CD14-positive monocyte (primary cell): ENCODE results near the gene XIRP2. TPM values are rescaled to one million over a fixed set of nuclear protein-coding genes. Genes with fewer than 3 reads are reported as not detected.

ENCODE experiments used
- DNase-seq, 3 donors: peaks; one replicate each; pipeline ENCODE4 v3.0.0-alpha.2; 2011 to 2022
- H2AFZ ChIP-seq: 2 replicates; pipeline ENCODE4 v1.6.0; 2012; ENCODE audit warnings: mild to moderate bottlenecking, low read depth, low read length, inconsistent platforms; ENCODE audit not compliant: insufficient read depth, poor library complexity, severe bottlenecking
- H3K27ac ChIP-seq, 2 donors: 1 replicate in 1 of 2; 2 replicates in 1 of 2; pipeline ENCODE4 v1.5.1; 2012 to 2013; ENCODE audit warnings: low read length in 2 of 2, control low read depth in 1 of 2, inconsistent platforms in 1 of 2, low read depth in 1 of 2, mild to moderate bottlenecking in 1 of 2
- H3K27me3 ChIP-seq, 2 donors: one replicate each; pipeline versions ENCODE4 v1.6.0 to v1.6.1; 2011 to 2013; ENCODE audit warnings: low read length in 2 of 2; ENCODE audit not compliant: control insufficient read depth in 2 of 2, insufficient read depth in 2 of 2
- H3K36me3 ChIP-seq, 2 donors: replicated peaks in 1 of 2; 1 replicate in 1 of 2; 2 replicates in 1 of 2; pipeline versions ENCODE4 v1.5.1 to v1.6.1; 2012 to 2013; ENCODE audit warnings: low read length in 2 of 2, control low read depth in 1 of 2, inconsistent platforms in 1 of 2, mild to moderate bottlenecking in 1 of 2; ENCODE audit not compliant: insufficient read depth in 2 of 2, control insufficient read depth in 1 of 2
- H3K4me1 ChIP-seq, 2 donors: 1 replicate in 1 of 2; 2 replicates in 1 of 2; pipeline versions ENCODE4 v1.5.1 to v1.6.1; 2012 to 2013; ENCODE audit warnings: low read length in 2 of 2, control low read depth in 1 of 2, inconsistent platforms in 1 of 2, mild to moderate bottlenecking in 1 of 2, moderate library complexity in 1 of 2; ENCODE audit not compliant: insufficient read depth in 2 of 2, control insufficient read depth in 1 of 2
- H3K4me2 ChIP-seq: replicated peaks from 2 replicates; pipeline ENCODE3; 2012; ENCODE audit warnings: low read length, moderate library complexity, mild to moderate bottlenecking; ENCODE audit not compliant: poor library complexity, severe bottlenecking; ENCODE audit errors: extremely low read depth
- H3K4me3 ChIP-seq, 3 experiments: fragments of 200-600 bp in 1 of 3; sonication (generic) in 1 of 3; replicated peaks in 1 of 3; 1 replicate in 2 of 3; 2 replicates in 1 of 3; pipeline ENCODE4 v1.5.1; 2011 to 2013; ENCODE audit warnings: low read length in 3 of 3, mild to moderate bottlenecking in 3 of 3, control low read depth in 2 of 3, low read depth in 2 of 3, inconsistent platforms in 1 of 3, moderate library complexity in 1 of 3
- H3K79me2 ChIP-seq: 2 replicates; pipeline ENCODE4 v1.6.0; 2012; ENCODE audit warnings: mild to moderate bottlenecking, control low read depth, inconsistent platforms, low read length, moderate library complexity; ENCODE audit not compliant: insufficient read depth
- H3K9ac ChIP-seq: 2 replicates; pipeline ENCODE4 v1.6.0; 2017; ENCODE audit warnings: low read length, mild to moderate bottlenecking; ENCODE audit not compliant: insufficient read depth, poor library complexity, severe bottlenecking
- H3K9me3 ChIP-seq, 2 donors: replicated peaks in 1 of 2; 1 replicate in 1 of 2; 2 replicates in 1 of 2; pipeline versions ENCODE4 v1.5.1 to v1.6.1; 2012 to 2013; ENCODE audit warnings: low read length in 2 of 2, control low read depth in 1 of 2; ENCODE audit not compliant: control insufficient read depth in 1 of 2, insufficient read depth in 1 of 2
- H4K20me1 ChIP-seq: 2 replicates; pipeline ENCODE4 v1.6.0; 2012; ENCODE audit warnings: mild to moderate bottlenecking, low read length, control low read depth, moderate library complexity; ENCODE audit not compliant: insufficient read depth
- H3K27ac Mint-ChIP-seq, 7 donors: one replicate each; pipeline ENCODE4 v1.8.0; 2020; ENCODE audit warnings: mild to moderate bottlenecking in 7 of 7, mixed read lengths in 7 of 7, moderate library complexity in 6 of 7, inconsistent platforms in 2 of 7
- H3K27me3 Mint-ChIP-seq, 3 donors: one replicate each; pipeline ENCODE4 v1.8.0; 2021 to 2022; ENCODE audit warnings: low read depth in 3 of 3, mild to moderate bottlenecking in 3 of 3, mixed read lengths in 3 of 3, moderate library complexity in 3 of 3, inconsistent platforms in 1 of 3
- H3K36me3 Mint-ChIP-seq, 2 donors: one replicate each; pipeline ENCODE4 v1.8.0; 2020; ENCODE audit warnings: mixed read lengths in 2 of 2, inconsistent platforms in 1 of 2, mild to moderate bottlenecking in 1 of 2
- H3K4me1 Mint-ChIP-seq: one replicate; pipeline ENCODE4 v1.8.0; 2020; ENCODE audit warnings: mild to moderate bottlenecking, mixed read lengths
- H3K4me3 Mint-ChIP-seq, 2 donors: one replicate each; pipeline ENCODE4 v1.8.0; 2020; ENCODE audit warnings: mild to moderate bottlenecking in 2 of 2, mixed read lengths in 2 of 2, moderate library complexity in 1 of 2
- H3K9me3 Mint-ChIP-seq, 7 donors: one replicate each; pipeline ENCODE4 v1.8.0; 2020 to 2022; ENCODE audit warnings: mixed read lengths in 7 of 7, mild to moderate bottlenecking in 6 of 7, moderate library complexity in 6 of 7, inconsistent platforms in 2 of 7
- WGBS: methylation state at CpG from one replicate; pipeline ENCODE4 v1.1.5; 2013; ENCODE audit warnings: missing lambda C conversion rate; ENCODE audit not compliant: insufficient coverage; 5-methylcytosine and 5-hydroxymethylcytosine counted together
- intact Hi-C, 2 donors: fragments of 100-400 bp; cut with micrococcal nuclease; formaldehyde crosslinking; loops; one replicate each; pipeline versions ENCODE4 v1.15.0 to v1.15.1; 2023
- polyA plus RNA-seq, 3 donors: library from polyadenylated mRNA; depleted of rRNA in 1 of 3; unstranded in 2 of 3; stranded (reverse) in 1 of 3; fragments of 300-500 nt in 2 of 3; fragments of >200 nt in 1 of 3; fragmentation: Illumina TruSeq in 2 of 3; gene quantifications; 1 replicate in 2 of 3; 2 replicates in 1 of 3; pipeline ENCODE4 v1.2.3, GENCODE V29; 2012 to 2021
- TF ChIP-seq, protein P1 (sequence below): fragments of 200-600 bp; IDR thresholded peaks from one replicate; pipeline ENCODE4 v1.8.0; 2022; ENCODE audit warnings: antibody characterized with exemption, mild to moderate bottlenecking

Gene XIRP2
- polyA plus RNA-seq, 3 donors, result not detected

DNA sequence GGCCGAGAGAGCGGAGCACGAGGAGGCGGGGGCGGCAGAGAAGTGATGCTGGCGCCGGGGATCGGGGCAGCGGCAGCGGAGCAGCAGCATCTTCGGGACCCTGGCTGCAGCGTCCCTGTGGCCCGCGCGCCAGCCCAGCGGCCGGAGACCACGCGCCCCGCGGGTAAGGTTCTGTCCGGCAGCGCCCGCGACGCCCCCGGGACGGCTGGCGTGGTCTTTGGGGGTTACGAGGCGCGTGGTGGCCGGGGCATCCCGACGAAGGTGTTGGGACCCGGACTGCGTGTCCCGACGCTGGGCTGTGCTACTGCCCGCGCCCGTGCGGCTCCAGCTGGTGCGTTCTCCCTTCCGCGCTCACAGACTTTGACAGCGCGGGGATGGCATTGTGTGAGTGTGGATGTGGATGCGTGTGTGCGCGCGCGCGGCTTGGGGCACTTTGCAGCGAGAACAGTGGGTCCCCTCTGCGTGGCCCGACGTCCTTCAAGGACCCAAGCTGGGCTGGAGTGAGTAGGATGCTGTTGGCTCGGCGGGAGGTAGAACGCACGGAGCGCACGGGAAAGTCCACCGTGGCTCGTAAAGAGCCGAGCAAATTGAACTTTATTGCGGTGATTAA, 405.0 kb downstream of the XIRP2 start:
- H3K27ac ChIP-seq, result no peak overlapping the region
- peaks cover 4 to 5% of the 10 kb centered on the region in 2 donors for H3K36me3 Mint-ChIP-seq
- H3K4me1 ChIP-seq, result peaks cover 21 to 25% of the 10 kb centered on the region in 2 donors
- peak overlapping the region; percentile 91 for H2AFZ ChIP-seq
- peaks cover 43 to 69% (median 51%) of the 10 kb centered on the region in 3 donors for H3K27me3 Mint-ChIP-seq
- peak overlapping the region; percentile 84 for H3K4me2 ChIP-seq
- no peaks in the 10 kb centered on the region for H3K36me3 ChIP-seq
- H3K27me3 ChIP-seq, result peaks cover 40 to 87% of the 10 kb centered on the region in 2 donors
- TF ChIP-seq, protein P1, sequence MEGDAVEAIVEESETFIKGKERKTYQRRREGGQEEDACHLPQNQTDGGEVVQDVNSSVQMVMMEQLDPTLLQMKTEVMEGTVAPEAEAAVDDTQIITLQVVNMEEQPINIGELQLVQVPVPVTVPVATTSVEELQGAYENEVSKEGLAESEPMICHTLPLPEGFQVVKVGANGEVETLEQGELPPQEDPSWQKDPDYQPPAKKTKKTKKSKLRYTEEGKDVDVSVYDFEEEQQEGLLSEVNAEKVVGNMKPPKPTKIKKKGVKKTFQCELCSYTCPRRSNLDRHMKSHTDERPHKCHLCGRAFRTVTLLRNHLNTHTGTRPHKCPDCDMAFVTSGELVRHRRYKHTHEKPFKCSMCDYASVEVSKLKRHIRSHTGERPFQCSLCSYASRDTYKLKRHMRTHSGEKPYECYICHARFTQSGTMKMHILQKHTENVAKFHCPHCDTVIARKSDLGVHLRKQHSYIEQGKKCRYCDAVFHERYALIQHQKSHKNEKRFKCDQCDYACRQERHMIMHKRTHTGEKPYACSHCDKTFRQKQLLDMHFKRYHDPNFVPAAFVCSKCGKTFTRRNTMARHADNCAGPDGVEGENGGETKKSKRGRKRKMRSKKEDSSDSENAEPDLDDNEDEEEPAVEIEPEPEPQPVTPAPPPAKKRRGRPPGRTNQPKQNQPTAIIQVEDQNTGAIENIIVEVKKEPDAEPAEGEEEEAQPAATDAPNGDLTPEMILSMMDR, result no peak
- DNase-seq, result no peak
- no peaks in the 10 kb centered on the region for H4K20me1 ChIP-seq
- intact Hi-C loops, result no loop called here
- WGBS, result 0% methylated on average over 68 of the region's 68 CpGs
- peaks cover 0 to 11% (median 7%) of the 10 kb centered on the region in 7 donors for H3K9me3 Mint-ChIP-seq
- H3K4me1 Mint-ChIP-seq, result peaks cover 19% of the 10 kb centered on the region
- H3K9ac ChIP-seq, result peak overlapping the region; percentile 63
- peak overlapping the region; percentile 34 to 79 (median 47) for H3K4me3 ChIP-seq
- no peaks in the 10 kb centered on the region for H3K79me2 ChIP-seq
- H3K4me3 Mint-ChIP-seq, result peak overlapping the region; percentile 79 to 98
- H3K9me3 ChIP-seq, result peaks cover 0 to 10% of the 10 kb centered on the region in 2 donors
- peak overlapping the region in 1 of 7 donors; percentile 1 for H3K27ac Mint-ChIP-seq

DNA sequence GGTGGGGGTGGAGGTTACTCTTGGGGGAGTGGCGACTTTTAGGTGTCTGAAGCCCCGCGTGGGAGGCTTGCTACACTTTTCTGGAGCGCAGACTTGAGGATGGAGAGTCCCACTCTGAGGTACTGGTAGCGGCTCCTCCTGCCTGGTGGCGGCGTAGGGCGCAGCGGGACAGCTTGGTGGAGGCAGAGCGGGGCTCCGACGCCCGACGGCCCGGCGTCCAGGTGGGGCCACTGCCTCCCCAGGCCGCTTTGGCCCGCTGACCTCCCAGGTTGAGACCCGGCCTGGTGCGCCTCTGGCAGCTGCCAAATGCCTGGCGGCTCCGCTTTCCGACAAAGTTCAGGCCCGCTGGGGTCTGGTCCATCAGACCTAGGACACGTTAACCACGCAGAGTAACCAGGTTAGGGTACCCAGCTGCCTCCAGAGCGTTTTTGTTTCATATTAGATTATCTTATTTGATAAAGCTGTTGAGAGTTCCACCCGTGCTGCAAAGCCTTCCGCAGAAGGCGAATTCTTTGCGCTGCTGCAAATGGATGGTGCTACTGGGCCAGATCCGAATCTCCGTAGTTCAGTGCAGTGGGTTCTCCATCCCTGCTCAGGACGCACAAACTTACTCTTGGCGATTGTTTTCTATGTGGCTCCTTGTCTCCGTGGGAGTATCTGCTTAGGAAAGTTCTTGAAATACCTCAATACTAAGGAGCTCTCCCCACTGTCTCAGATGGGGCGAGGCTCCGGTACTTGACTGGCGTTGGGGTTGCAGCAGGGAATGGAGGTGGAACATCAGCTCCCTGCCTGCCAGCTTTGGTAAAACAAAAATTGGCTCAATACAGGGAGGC, 405.9 kb downstream of the XIRP2 start:
- peak overlapping the region; percentile 84 for H3K4me2 ChIP-seq
- H3K79me2 ChIP-seq, result no peaks in the 10 kb centered on the region
- intact Hi-C loops, result no loop called here
- H3K4me3 ChIP-seq, result peak overlapping the region in 1 of 3 experiments; percentile 79
- Mint-ChIP-seq H3K27me3 (peaks cover 40 to 67% (median 50%) of the 10 kb centered on the region in 3 donors), H3K27ac (no peak overlapping the region), H3K9me3 (peaks cover 0 to 11% (median 7%) of the 10 kb centered on the region in 7 donors), H3K4me1 (peaks cover 19% of the 10 kb centered on the region), H3K4me3 (peak overlapping the region; percentile 79 to 98), H3K36me3 (peaks cover 4 to 5% of the 10 kb centered on the region in 2 donors)
- no peaks in the 10 kb centered on the region for H4K20me1 ChIP-seq
- peak overlapping the region; percentile 21 for H2AFZ ChIP-seq
- H3K36me3 ChIP-seq, result no peaks in the 10 kb centered on the region
- H3K9me3 ChIP-seq, result peaks cover 0 to 10% of the 10 kb centered on the region in 2 donors
- H3K9ac ChIP-seq, result no peak overlapping the region
- peaks cover 21 to 25% of the 10 kb centered on the region in 2 donors for H3K4me1 ChIP-seq
- 3% methylated on average over 32 of the region's 39 CpGs for WGBS
- H3K27me3 ChIP-seq, result peaks cover 37 to 81% of the 10 kb centered on the region in 2 donors
- no peak overlapping the region for H3K27ac ChIP-seq
- TF ChIP-seq, protein P1, result no peak
- DNase-seq, result no peak
